Measurements from ENCODE around the gene TAF11L3.
A peak's percentile ranks its signal among the peaks of the same experiment; 100 is the strongest.
"Not testable (repeated sequence)": the region's sequence is repeated elsewhere in the genome, so short reads cannot be mapped to it uniquely, and the experiment has no call there.

Gene TAF11L3

GRCh38 chr5:17518067-17518466, at the start of gene TAF11L3:
TSS of gene TAF11L3 (plus strand) at chr5:17518367.
- not testable (repeated sequence) for DNase-seq (ENCODE audit: low read depth)

DNA sequence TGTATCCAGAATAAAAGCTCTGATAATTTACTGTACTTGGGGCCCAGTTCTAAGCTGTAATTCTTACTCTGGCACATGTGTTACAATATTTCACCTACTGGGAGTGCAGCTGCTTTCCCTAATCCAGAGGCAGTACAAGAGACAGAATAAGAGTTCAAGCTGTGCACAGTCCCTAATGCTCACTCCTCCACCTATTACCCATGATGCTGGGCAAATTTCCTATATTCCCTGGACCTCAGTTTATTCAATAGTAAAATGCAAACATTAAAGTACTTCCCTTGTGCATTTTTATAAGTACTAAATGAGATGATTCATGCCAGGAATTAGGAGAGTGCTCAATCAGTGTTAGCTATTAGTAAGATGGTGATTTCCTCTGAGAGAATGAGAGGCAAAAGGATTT, 48.1 kb upstream of the TAF11L3 start:
- DNase-seq (ENCODE audit: low read depth), result no peak

GRCh38 chr5:17475064-17475463, 43.1 kb upstream of the TAF11L3 start:
- DNase-seq (ENCODE audit: low read depth), result not testable (repeated sequence)

DNA sequence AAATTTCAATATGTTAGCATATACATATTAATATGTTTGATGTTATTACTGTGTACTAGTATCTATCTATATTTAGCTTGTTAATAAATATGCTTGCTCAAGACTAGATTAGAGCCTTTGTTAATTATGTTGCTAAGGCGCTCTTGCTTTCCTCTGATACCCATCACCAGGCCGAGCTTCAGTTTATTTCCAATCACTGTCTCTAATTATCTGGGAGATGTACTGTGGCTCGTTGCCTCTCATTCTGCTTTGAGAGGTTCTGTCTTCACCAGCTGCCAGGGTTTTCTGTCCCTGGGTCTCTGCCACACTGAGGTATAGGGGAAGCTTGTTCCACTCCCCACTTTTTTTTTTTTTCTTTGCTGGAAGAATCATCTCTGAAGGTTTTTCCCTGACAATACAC, 41.1 kb upstream of the TAF11L3 start:
- no peak for DNase-seq (ENCODE audit: low read depth)

GRCh38 chr5:17477573-17478265, 40.4 kb upstream of the TAF11L3 start:
- DNase-seq (ENCODE audit: low read depth), result no peak

DNA sequence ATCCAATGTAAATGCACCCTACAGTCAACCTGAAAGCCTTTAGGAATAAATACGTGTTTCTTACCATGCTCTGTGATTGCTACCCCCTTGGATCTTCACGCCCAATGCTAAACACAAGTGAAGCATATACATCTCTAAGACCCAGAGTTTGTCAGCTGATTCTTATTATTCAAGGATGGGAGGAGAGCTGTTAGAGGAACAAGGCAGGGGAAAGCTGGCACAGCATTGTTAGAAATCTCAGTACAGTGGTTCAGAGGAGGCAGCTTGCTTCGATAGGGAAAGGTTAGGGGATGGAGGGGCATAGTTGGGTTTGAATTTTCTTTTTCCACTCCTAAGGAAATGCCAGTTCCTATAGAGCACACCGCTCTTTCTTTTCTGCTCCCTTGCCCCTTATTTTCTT, 36.8 kb upstream of the TAF11L3 start:
- DNase-seq (ENCODE audit: low read depth), result no peak

GRCh38 chr5:17482790-17483189, 35.4 kb upstream of the TAF11L3 start:
- DNase-seq (ENCODE audit: low read depth), result no peak

DNA sequence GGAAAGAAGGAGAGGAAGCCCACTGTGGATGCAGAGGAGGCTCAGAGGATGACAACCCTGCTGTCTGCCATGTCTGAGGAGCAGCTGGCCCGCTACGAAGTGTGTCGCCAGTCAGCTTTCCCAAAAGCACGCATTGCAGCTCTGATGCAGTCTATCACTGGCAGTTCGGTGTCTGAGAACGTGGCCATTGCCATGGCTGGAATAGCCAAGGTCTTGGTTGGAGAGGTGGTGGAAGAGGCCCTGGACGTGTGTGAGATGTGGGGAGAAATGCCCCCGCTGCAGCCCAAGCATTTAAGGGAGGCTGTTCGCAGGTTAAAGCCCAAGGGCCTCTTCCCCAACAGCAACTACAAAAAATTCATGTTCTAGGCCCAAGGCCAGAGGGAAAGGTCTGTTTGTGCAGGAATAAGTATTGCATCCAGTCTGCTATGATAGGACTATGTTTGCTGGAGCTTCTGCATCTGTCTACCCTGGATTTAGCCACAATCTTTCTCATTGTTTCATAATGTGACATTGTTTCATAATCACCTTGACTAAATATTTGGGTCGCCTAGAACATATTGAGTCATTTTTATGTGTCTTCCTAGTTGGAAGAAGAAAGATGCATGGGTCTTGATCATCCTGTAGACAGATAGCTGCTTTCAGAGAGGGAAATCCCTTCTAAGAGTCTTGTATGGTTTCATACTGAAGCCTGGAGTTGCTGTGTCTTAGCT, 31.5 kb upstream of the TAF11L3 start:
- not testable (repeated sequence) for DNase-seq (ENCODE audit: low read depth)

- DNase-seq (ENCODE audit: low read depth), result no peak
Measured at GRCh38 chr5:17487174-17487512, 31.0 kb upstream of the TAF11L3 start.

GRCh38 chr5:17491257-17491656, 26.9 kb upstream of the TAF11L3 start:
- not testable (repeated sequence) for DNase-seq (ENCODE audit: low read depth)

DNA sequence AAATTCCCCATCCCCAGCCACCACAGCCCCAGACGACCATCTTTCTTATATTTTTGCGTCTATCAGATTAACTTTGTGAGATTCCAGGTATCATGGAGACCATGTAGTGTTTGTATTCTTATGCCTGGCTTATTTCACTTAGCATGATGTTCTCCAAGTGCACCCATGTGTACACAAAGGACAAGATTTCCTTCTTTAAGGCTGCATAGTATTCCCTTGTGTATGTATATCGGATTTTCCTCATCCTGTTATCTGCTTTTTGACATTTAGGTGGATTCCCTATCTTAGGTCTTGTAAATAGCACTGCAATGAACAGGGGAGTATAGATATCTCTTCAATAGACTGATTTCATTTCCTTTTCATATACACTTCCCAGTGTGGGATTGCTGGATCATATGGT, 25.4 kb upstream of the TAF11L3 start:
- DNase-seq (ENCODE audit: low read depth), result no peak

- no peak for DNase-seq (ENCODE audit: low read depth)
Measured at GRCh38 chr5:17497446-17497845, 20.7 kb upstream of the TAF11L3 start.

GRCh38 chr5:17497931-17498330, 20.2 kb upstream of the TAF11L3 start, which contains the start of gene TAF11L2:
TSS of gene TAF11L2 (plus strand) at chr5:17498231.
- DNase-seq (ENCODE audit: low read depth), result not testable (repeated sequence)

- DNase-seq (ENCODE audit: low read depth), result no peak
Measured at GRCh38 chr5:17511775-17512325, 6.3 kb upstream of the TAF11L3 start.

DNA sequence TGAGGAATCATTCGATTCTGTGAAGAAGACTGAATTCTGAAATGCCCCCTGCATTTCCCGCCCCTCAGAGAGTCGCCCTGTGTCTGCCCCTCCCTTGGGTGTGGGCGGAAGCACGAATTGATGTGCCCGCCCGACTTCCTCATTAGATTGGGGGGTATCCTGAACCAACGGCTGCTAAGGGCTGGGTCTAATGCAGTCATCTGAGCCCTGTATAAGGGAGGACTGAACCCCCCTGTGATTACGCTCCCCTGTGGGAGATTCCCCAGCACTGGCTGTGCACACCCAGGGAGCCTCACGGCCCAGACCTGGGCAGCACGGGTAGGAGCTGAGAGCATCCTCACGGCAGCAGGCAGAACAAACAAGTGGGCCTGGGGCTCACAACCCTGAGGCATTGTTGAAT, 641 bp upstream of the TAF11L3 start:
- peak; percentile 8 for DNase-seq (ENCODE audit: low read depth)

DNA sequence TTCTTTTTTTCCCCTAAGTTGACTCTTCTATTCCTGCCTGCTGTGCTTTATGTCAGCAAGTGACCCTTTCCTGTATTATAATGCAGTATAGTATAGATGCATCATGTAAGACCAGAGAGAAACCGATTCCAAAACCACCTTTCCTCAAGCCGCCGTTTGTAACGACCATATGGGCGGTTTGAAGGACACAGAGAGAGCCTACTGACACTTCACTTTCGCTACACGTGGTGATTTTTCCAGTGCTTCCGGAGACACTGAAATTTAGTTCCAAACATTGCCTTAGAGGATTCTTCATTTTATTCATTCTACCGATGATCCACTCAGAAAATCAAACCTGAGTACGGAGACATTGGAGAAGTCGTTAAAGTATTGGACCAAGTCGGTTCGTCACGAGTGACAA, 1.3 kb downstream of the TAF11L3 start:
- not testable (repeated sequence) for DNase-seq (ENCODE audit: low read depth)

DNA sequence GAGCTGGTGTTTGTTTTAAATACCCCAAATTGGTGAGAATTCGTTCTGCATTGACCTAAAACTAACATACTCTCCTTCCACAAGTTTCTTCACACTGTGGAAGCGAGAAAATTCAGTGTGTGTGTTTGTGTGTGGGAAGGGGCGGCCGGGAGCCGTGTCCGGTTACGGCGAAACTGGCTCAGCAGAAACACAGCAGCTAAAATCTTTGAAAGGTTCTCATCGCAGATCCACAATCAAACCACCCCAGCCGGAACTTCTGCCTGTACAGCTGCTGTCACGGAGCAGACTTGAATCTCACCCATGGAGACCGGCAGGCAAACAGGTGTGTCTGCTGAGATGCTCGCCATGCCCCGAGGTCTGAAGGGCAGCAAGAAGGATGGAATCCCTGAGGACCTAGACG, 3.3 kb downstream of the TAF11L3 start, which contains the start of gene TAF11L4:
TAF11L4 (plus strand) TSS at position 301 of the 400 bp plus-strand sequence.
- not testable (repeated sequence) for DNase-seq (ENCODE audit: low read depth)

DNA sequence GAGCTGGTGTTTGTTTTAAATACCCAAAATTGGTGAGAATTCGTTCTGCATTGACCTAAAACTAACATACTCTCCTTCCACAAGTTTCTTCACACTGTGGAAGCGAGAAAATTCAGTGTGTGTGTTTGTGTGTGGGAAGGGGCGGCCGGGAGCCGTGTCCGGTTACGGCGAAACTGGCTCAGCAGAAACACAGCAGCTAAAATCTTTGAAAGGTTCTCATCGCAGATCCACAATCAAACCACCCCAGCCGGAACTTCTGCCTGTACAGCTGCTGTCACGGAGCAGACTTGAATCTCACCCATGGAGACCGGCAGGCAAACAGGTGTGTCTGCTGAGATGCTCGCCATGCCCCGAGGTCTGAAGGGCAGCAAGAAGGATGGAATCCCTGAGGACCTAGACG, 6.8 kb downstream of the TAF11L3 start, which contains the start of gene TAF11L5:
TAF11L5 (plus strand) TSS at position 301 of the 400 bp plus-strand sequence.
- not testable (repeated sequence) for DNase-seq (ENCODE audit: low read depth)

DNA sequence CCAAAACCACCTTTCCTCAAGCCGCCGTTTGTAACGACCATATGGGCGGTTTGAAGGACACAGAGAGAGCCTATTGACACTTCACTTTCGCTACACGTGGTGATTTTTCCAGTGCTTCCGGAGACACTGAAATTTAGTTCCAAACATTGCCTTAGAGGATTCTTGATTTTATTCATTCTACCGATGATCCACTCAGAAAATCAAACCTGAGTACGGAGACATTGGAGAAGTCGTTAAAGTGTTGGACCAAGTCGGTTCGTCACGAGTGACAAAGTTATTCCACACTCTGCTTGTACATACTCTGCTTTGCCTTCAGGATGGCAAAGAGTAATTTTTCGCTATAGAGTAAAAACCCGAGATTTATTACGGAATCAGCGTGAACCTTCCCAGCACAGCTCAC, 8.3 kb downstream of the TAF11L3 start:
- not testable (repeated sequence) for DNase-seq (ENCODE audit: low read depth)

- DNase-seq (ENCODE audit: low read depth), result not testable (repeated sequence)
Measured at GRCh38 chr5:17528369-17528768, 10.2 kb downstream of the TAF11L3 start, which contains the start of gene TAF11L6. TSS of gene TAF11L6 (plus strand) at chr5:17528669.

Data from stimulated activated CD8-positive, alpha-beta memory T cell treated with anti-CD3 and anti-CD28 coated beads, Interleukin-12 subunit alpha, Interleukin-12 subunit beta, amount 100 ng/mL, for 4 hours (primary cell).